Measurements from ENCODE around the gene FIBP.
"Not testable (repeated sequence)": the region's sequence is repeated elsewhere in the genome, so short reads cannot be mapped to it uniquely, and the experiment has no call there.

Gene FIBP

GRCh38 chr11:65851083-65851579 is 37.1 kb downstream of the FIBP start:
- no peak for DNase-seq (ENCODE audit: extremely low spot score, insufficient read length, low read depth)
- FAIRE-seq, result no peak

DNA sequence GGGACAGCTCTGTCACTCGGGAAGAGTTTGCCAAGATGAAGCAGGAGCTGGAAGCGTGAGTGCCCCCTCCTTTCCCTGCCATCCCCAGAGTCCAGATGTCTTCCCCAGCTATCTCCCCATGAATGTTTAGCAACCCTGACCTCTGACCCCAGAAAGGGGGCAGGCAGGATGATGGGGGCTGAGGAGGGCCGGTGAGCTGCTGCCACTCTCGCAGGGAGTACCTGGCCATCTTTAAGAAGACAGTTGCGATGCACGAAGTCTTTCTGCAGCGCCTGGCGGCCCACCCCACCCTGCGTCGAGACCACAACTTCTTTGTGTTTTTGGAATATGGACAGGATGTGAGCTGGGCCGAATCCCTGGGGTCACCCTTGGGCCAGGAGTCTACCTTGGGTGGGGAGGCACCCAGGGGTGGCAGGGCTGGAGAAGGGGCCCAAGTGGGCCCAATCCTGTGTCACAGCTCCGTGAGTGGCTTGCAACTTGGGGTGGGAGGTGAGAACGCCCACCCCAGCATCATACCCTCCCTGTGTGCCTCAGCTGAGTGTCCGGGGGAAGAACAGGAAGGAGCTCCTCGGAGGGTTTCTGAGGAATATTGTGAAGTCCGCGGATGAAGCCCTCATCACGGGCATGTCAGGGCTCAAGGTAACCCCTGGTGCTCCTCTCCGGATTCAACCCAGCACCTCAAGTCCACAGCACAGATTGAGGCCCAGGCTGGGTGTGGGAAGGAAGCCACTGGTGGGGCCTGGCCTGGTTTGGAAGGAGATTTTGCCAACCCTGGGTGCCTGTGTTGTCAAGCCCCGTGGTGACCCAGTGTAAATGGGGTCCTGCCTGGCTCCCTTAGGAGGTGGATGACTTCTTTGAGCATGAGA is 37.8 kb downstream of the FIBP start:
- FAIRE-seq, result no peak

DNA sequence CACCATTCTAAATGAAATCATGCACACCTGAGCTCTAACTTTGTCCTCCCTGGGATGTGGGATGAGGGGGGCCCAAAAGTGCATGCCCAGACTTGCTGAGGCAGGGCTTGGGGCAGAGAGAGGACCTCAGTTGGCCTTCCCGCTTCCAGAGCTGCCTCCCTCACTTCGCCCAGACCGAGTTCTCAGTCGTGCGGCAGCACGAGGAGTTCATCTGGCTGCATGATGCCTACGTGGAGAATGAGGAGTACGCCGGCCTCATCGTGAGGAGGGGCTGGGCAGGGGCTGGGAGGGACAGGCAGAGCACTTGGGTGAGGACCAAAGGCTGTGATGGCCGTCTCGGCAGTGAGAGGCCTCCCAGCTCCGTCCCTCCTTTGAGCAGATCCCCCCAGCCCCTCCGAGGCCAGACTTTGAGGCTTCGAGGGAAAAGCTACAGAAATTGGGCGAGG is 38.5 kb downstream of the FIBP start:
- FAIRE-seq (no peak), DNase-seq (ENCODE audit: extremely low spot score, insufficient read length, low read depth) (no peak)

More for the DNA sequence above, 37.8 kb downstream of the FIBP start:
- no peak for DNase-seq (ENCODE audit: extremely low spot score, insufficient read length, low read depth)

- no peak for FAIRE-seq
- DNase-seq (ENCODE audit: extremely low spot score, insufficient read length, low read depth), result no peak
These were observed 38.9 kb downstream of the FIBP start for GRCh38 chr11:65849366-65849765.

GRCh38 chr11:65848693-65849092 is 39.6 kb downstream of the FIBP start:
- not testable (repeated sequence) for DNase-seq (ENCODE audit: extremely low spot score, insufficient read length, low read depth); FAIRE-seq

DNA sequence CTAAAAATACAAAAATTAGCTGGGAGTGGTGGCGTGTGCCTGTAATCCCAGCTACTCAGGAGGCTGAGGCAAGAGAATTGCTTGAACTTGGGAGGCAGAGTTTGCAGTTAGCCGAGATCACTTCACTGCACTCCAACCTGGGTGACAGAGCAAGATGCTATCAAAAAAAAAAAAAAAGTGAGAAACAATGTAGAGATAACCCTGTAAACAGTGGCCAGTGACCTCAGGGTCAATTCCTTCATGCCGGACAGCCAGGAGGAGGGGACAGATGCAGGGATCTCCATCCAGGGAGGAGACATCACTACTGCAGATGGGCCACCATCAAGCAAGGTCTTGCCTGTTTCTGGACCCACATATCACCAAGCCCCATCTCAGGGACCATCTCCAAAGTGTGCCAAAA is 40.5 kb downstream of the FIBP start:
- no peak for FAIRE-seq
- no peak for DNase-seq (ENCODE audit: extremely low spot score, insufficient read length, low read depth)

GRCh38 chr11:65844231-65844872 is 43.9 kb downstream of the FIBP start:
- FAIRE-seq, result no peak
- DNase-seq (ENCODE audit: extremely low spot score, insufficient read length, low read depth), result no peak

DNA sequence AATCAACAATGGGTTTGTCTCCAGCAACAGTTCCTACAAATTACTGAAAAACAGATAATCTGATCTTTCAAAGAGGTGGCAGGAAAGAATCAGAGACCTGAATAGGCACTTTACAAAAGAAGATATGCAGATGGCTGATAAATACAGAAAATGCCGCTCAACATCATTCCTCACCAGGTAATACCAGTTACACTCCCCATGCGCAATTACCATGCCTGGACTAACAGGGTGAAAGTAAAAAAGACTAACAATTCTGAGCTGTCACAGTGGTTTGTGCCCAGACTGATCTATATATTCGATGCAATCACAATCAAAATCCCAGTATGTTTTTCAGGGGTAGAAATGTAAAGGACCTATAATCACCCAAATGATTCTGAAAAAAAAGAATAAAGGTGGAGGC is 44.5 kb downstream of the FIBP start:
- FAIRE-seq, result no peak
- no peak for DNase-seq (ENCODE audit: extremely low spot score, insufficient read length, low read depth)

DNA sequence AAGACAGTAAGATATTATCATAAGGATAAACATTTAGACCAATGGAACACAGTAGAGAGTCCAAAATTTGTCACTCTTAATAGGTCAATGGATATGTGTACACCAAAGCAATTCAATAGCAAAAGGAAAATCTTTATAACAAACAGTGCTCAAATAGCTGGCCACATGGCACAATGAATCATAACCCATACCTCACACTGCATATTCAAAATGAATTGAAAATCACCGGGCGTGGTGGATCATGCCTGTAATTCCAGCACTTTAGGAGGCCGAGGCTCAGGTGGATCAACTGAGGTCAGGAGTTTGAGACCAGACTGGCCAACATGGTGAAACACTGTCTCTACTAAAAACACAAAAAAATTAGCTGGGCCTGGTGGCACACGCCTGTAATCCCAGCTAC is 46.1 kb downstream of the FIBP start:
- DNase-seq (ENCODE audit: extremely low spot score, insufficient read length, low read depth) (no peak), FAIRE-seq (no peak)

- FAIRE-seq (no peak), DNase-seq (ENCODE audit: extremely low spot score, insufficient read length, low read depth) (no peak)
These were observed 54.1 kb downstream of the FIBP start for GRCh38 chr11:65834202-65834601.
